ENCODE results near the gene JMJD8.

DNA sequence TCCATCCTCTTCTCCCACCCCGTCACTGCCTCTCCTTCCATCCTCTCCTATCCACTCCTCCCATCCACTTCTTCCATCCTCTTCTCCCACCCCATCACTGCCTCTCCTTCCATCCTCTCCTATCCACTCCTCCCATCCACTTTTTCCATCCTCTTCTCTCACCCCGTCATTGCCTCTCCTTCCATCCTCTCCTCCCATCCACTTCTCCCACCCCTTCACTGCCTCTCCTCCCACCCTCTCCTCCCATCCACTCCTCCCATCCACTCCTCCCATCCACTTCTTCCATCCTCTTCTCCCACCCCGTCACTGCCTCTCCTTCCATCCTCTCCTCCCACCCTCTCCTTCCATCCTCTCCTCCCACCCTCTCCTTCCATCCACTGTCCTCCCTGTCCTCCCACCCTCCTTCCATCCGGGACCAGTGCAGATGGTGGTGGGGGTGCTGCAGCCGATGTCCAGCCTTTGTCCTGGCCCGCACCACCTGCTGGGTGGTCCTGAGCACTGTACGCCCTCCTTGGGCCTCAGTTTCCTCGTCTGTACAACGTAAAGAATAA lies 52.3 kb downstream of the JMJD8 start:
- TF ChIP-seq, protein P1, sequence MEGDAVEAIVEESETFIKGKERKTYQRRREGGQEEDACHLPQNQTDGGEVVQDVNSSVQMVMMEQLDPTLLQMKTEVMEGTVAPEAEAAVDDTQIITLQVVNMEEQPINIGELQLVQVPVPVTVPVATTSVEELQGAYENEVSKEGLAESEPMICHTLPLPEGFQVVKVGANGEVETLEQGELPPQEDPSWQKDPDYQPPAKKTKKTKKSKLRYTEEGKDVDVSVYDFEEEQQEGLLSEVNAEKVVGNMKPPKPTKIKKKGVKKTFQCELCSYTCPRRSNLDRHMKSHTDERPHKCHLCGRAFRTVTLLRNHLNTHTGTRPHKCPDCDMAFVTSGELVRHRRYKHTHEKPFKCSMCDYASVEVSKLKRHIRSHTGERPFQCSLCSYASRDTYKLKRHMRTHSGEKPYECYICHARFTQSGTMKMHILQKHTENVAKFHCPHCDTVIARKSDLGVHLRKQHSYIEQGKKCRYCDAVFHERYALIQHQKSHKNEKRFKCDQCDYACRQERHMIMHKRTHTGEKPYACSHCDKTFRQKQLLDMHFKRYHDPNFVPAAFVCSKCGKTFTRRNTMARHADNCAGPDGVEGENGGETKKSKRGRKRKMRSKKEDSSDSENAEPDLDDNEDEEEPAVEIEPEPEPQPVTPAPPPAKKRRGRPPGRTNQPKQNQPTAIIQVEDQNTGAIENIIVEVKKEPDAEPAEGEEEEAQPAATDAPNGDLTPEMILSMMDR (IDR thresholded peaks at IDR 0.05): no peak
- TF ChIP-seq ZFX (IDR thresholded peaks at IDR 0.05; ENCODE audit: borderline replicate concordance): no peak
